Measurements from ENCODE around the gene INSL3.
"Not testable (repeated sequence)": the region's sequence is repeated elsewhere in the genome, so short reads cannot be mapped to it uniquely, and the experiment has no call there.

The INSL3 gene

DNA sequence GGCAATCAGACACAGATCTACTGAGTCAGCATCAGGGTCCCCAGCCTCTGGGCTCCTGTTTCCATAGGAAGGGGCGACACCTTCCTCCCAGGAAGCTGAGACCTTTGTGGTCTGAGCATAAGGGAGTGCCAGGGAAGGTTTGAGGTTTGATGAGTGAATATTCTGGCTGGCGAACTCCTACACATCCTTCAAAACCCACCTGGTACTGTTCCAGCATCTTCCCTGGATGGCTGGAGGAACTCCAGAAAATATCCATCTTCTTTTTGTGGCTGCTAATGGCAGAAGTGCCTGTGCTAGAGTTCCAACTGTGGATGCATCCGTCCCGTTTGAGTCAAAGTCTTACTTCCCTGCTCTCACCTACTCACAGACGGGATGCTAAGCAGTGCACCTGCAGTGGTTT, 9.2 kb downstream of the INSL3 start:
- H3K9me3 Mint-ChIP-seq = no peaks in the 10 kb centered on the region
- H3K36me3 Mint-ChIP-seq (ENCODE audit: low read depth) = no peaks in the 10 kb centered on the region
- peaks cover 33% of the 10 kb centered on the region for H3K27me3 Mint-ChIP-seq
- intact Hi-C loops (cut with micrococcal nuclease) = no loop called here
- no peak overlapping the region for H3K27ac Mint-ChIP-seq
- peaks cover 9% of the 10 kb centered on the region for H3K4me1 Mint-ChIP-seq (ENCODE audit: low read depth)
- no peak overlapping the region for H3K4me3 Mint-ChIP-seq

DNA sequence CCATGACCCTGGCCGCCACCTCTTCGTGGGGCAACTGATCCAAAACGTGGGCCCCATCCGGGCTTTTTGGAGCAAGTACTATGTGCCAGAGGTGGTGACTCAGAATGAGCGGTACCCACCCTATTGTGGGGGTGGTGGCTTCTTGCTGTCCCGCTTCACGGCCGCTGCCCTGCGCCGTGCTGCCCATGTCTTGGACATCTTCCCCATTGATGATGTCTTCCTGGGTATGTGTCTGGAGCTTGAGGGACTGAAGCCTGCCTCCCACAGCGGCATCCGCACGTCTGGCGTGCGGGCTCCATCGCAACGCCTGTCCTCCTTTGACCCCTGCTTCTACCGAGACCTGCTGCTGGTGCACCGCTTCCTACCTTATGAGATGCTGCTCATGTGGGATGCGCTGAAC, 9.6 kb downstream of the INSL3 start:
- H3K27me3 Mint-ChIP-seq = peaks cover 35% of the 10 kb centered on the region
- H3K9me3 Mint-ChIP-seq = no peaks in the 10 kb centered on the region
- H3K36me3 Mint-ChIP-seq (ENCODE audit: low read depth) = no peaks in the 10 kb centered on the region
- peaks cover 11% of the 10 kb centered on the region for H3K4me1 Mint-ChIP-seq (ENCODE audit: low read depth)
- intact Hi-C loops (cut with micrococcal nuclease) = no loop called here
- no peak overlapping the region for H3K4me3 Mint-ChIP-seq
- no peak overlapping the region for H3K27ac Mint-ChIP-seq

DNA sequence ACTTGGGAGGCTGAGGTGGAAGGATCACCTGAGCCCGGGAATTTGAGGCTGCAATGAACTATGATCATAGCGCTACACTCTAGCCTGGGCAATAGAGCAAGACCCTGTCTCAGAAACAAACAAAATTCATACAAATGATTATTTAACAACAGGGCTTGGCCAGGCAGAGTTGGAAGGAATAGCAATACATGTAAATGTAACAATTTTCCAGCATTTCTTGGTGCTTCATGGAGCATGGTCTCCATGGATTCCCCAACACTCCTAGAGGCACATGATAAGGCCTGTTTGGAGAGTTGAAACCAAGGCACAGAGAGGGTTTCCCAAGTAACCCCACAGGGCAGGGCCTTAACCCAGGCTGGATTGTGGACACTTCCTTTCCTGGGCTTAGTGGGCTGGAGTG, 10.2 kb downstream of the INSL3 start:
- Mint-ChIP-seq H3K4me3 (no peak overlapping the region), H3K4me1 (ENCODE audit: low read depth) (peaks cover 11% of the 10 kb centered on the region), H3K36me3 (ENCODE audit: low read depth) (no peaks in the 10 kb centered on the region), H3K9me3 (no peaks in the 10 kb centered on the region), H3K27me3 (peaks cover 37% of the 10 kb centered on the region), H3K27ac (no peak overlapping the region)
- intact Hi-C loops (cut with micrococcal nuclease) = no loop called here

DNA sequence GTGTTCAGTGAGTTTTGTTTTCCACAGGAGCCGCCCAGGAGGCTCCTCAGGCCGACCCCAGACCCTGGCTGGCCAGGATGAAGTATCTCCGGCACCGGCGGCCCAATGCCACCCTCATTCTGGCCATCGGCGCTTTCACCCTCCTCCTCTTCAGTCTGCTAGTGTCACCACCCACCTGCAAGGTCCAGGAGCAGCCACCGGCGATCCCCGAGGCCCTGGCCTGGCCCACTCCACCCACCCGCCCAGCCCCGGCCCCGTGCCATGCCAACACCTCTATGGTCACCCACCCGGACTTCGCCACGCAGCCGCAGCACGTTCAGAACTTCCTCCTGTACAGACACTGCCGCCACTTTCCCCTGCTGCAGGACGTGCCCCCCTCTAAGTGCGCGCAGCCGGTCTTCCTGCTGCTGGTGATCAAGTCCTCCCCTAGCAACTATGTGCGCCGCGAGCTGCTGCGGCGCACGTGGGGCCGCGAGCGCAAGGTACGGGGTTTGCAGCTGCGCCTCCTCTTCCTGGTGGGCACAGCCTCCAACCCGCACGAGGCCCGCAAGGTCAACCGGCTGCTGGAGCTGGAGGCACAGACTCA, 13.5 kb downstream of the INSL3 start:
- intact Hi-C loops (cut with micrococcal nuclease) = no loop called here
- Mint-ChIP-seq H3K36me3 (ENCODE audit: low read depth) (no peaks in the 10 kb centered on the region), H3K27me3 (peaks cover 33% of the 10 kb centered on the region), H3K4me1 (ENCODE audit: low read depth) (peaks cover 19% of the 10 kb centered on the region), H3K27ac (no peak overlapping the region), H3K9me3 (no peaks in the 10 kb centered on the region), H3K4me3 (no peak overlapping the region)

DNA sequence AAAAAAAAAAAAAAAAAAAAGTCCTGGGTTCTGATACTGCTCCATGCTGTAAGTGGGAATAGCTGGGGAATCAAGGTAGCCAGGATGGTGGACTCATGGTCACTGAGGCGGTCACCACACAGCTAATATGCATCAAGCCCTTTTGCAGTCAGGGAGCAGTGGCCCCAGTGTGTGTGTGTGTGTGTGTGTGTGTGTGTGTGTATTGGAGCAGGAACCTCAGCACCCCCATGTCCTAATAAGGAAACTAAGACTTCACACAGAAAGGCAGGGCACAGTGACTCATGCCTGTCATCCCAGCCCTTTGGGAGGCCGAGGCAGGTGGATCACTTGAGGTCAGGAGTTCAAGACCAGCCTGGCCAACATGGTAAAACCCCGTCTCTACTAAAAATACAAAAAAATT, 14.4 kb downstream of the INSL3 start:
- Mint-ChIP-seq H3K4me3 (peak overlapping the region; percentile 27), H3K4me1 (ENCODE audit: low read depth) (peaks cover 22% of the 10 kb centered on the region), H3K27me3 (peaks cover 33% of the 10 kb centered on the region), H3K36me3 (ENCODE audit: low read depth) (no peaks in the 10 kb centered on the region), H3K27ac (no peak overlapping the region), H3K9me3 (no peaks in the 10 kb centered on the region)
- intact Hi-C loops (cut with micrococcal nuclease) = no loop called here

DNA sequence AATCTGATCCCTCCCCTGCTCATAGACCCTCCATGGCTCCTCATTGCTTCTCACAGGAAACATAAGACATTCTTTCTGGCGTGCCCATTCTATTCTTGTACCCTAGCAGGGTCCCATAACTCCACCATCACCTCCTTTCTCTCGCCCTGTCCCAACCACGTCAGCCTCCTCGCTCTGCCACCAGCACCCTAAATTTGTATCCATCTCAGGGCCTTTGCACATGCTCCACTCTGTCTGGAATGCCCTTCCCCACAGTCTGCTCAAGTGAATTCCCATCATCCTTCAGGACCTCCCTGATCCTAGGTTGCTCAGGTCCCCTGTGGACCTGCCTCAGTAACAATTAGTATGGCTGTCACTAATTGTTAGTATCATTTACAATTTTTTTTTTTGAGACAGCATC, 15.9 kb downstream of the INSL3 start:
- intact Hi-C loops (cut with micrococcal nuclease) = no loop called here
- H3K27me3 Mint-ChIP-seq = peaks cover 34% of the 10 kb centered on the region
- no peak overlapping the region for H3K4me3 Mint-ChIP-seq

DNA sequence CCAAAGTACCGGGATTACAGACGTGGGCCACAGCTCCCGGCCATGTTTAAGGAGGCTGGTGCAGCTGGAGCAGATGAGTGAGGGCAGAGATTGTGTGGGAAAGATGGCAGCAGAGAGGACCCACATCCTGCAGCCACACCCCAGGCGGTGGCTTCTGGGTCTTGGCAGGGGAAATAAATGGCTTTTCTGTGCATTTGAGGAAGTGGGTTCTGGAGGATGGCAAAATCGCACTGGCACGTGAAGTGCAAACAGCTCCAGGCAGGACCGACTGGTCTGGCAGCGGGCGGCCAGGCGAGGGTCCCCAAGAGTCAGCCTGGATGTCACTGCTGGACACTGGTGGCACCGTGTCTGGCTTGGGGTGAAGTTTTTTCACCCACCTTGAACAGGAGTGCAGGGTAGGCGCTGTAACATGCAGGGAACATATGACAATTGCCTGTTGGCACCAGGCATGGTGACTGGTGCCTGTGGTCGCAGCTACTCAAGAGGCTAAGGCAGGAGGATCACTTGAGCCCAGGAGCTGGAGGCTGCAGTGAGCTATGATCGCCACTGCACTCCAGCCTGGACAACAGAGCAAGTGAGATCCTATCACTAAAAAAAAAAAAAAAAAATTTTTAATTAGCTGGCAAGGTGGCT, 17.9 kb downstream of the INSL3 start:
- Mint-ChIP-seq H3K4me1 (ENCODE audit: low read depth) (peaks cover 22% of the 10 kb centered on the region), H3K27me3 (peaks cover 41% of the 10 kb centered on the region), H3K4me3 (no peak overlapping the region), H3K27ac (peak overlapping the region; percentile 83), H3K36me3 (ENCODE audit: low read depth) (no peaks in the 10 kb centered on the region), H3K9me3 (no peaks in the 10 kb centered on the region)
- intact Hi-C loops (cut with micrococcal nuclease) = no loop called here

More for the DNA sequence above, 15.9 kb downstream of the INSL3 start:
- no peaks in the 10 kb centered on the region for H3K36me3 Mint-ChIP-seq (ENCODE audit: low read depth)
- no peaks in the 10 kb centered on the region for H3K9me3 Mint-ChIP-seq
- H3K4me1 Mint-ChIP-seq (ENCODE audit: low read depth) = peaks cover 22% of the 10 kb centered on the region
- peak overlapping the region; percentile 15 for H3K27ac Mint-ChIP-seq

DNA sequence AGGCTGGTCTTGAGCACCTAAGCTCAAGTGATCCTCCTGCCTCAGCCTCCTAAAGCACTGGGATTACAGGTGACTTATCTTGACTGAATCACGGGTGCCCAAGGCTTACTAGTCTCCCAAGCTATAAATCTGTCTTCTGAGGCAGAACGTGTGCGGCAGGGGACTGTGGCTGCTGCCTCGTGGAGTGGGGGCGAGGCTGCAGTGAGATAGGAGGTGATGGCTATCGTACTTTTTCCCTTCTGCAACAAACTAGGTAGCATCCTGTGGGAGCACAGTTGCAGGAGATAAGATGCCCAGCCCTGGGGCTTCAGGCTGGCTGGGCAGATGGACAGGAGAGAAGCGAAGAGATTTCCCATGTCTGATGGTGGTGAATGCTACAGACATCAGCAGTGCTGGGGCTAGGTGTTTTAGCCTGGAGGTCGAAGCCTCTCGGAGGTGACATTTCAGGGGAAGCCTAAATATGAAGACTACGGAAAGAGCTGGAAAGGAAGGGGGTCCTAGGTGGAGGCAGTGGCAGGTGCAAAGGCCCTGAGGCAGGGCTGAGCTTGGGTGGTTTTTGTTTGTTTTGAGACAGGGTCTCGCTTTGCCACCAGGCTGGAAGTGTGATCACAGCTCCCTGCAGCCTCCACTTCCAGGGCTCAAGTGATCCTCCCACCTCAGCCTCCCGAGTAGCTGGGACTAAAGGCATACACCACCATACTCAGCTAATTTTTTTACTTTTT, 19.0 kb downstream of the INSL3 start:
- intact Hi-C loops (cut with micrococcal nuclease) = no loop called here
- H3K4me1 Mint-ChIP-seq (ENCODE audit: low read depth) = peaks cover 24% of the 10 kb centered on the region
- H3K4me3 Mint-ChIP-seq = no peak overlapping the region
- no peaks in the 10 kb centered on the region for H3K36me3 Mint-ChIP-seq (ENCODE audit: low read depth)
- H3K27me3 Mint-ChIP-seq = peaks cover 37% of the 10 kb centered on the region
- H3K27ac Mint-ChIP-seq = no peak overlapping the region
- H3K9me3 Mint-ChIP-seq = no peaks in the 10 kb centered on the region

DNA sequence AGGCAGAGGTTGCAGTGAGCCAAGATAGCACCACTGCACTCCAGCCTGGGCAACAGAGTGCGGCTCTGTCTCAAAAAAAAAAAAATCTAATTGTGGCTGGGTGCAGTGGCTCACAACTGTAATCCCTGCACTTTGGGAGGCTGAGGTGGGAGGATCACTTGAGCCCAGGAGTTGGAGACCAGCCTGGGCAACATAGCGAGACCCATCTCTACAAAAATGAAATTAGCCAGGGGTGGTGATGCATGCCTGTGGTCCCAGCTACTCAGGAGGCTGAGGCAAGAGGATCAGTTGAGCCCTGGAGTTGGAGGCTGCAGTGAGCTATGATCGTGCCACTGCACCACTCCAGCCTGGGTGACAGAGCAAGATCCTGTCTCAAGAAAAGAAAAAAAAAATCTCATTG, 22.7 kb downstream of the INSL3 start:
- H3K4me3 Mint-ChIP-seq; H3K36me3 Mint-ChIP-seq (ENCODE audit: low read depth); H3K27ac Mint-ChIP-seq; H3K9me3 Mint-ChIP-seq; intact Hi-C loops (cut with micrococcal nuclease): not testable (repeated sequence)
- Mint-ChIP-seq H3K27me3 (peaks cover 58% of the 10 kb centered on the region), H3K4me1 (ENCODE audit: low read depth) (peaks cover 34% of the 10 kb centered on the region)

DNA sequence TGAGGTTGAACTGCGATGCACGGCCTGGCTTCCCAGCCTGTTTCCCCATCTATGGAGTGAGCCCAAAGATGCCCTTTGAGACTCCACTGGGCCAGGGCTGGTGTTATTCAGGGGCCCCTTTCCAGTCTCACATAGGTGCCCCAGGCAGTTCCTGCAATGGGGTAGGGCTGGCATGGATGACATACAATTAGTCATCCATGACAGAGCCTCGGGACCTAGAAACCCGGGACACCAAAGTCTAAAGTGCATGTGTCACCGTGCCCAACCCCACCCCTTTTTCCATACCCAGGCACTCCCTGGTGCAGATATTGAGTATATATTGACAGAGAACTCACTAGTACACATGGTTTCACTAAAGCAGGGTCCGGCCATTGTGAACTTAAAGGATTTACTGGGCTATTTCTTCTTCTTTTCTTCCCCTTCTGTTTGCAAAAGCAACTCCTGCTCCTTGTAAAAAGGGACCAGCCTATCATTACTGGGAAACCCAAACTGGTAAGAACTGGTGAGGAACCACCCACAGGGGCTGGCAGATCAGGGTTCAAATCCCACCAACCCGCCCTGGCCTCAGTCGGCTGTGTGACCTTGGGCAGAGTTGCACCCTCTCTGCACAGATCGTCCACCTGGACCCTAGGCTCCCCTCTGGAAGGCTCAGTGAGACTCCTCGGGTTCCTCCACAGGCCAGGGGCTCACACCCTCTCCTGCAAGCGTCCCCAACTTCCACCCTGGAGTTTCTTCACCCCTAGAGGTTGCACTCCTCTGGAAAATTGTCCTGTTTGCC, 23.7 kb downstream of the INSL3 start:
- intact Hi-C loops (cut with micrococcal nuclease) = no loop called here
- Mint-ChIP-seq H3K27ac (no peak overlapping the region), H3K9me3 (no peaks in the 10 kb centered on the region), H3K36me3 (ENCODE audit: low read depth) (no peaks in the 10 kb centered on the region), H3K27me3 (peaks cover 66% of the 10 kb centered on the region), H3K4me3 (no peak overlapping the region), H3K4me1 (ENCODE audit: low read depth) (peaks cover 26% of the 10 kb centered on the region)

DNA sequence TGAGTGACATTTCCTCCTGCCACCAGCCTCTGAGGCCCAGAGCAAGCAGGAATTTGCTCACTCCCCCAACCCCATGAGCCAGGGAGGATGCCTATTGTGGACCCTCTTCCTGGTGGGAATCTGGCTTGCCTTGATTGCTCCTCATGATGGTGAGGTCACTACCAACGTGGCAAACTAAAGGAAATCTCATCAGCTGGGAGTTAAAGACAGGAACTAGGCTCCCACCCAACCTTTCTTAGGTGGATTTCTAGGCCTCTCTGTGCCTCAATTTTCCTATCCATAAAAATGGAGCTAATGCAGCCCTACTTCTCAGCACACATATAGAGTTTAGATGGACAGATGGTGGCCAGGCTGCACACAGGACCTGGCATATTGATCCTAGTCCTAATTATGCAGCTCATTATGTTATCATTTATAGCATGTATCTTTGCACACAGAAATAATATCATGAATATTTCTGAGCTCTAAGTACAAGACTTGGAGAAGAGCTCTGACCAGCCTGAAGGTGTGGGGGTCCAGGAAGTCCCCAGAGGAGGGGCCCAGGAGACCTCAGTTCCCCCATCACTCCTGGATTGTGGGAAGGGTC, 24.4 kb downstream of the INSL3 start:
- intact Hi-C loops (cut with micrococcal nuclease) = no loop called here
- H3K9me3 Mint-ChIP-seq = no peaks in the 10 kb centered on the region
- no peak overlapping the region for H3K27ac Mint-ChIP-seq
- H3K27me3 Mint-ChIP-seq = peaks cover 67% of the 10 kb centered on the region
- H3K4me3 Mint-ChIP-seq = no peak overlapping the region
- no peaks in the 10 kb centered on the region for H3K36me3 Mint-ChIP-seq (ENCODE audit: low read depth)
- H3K4me1 Mint-ChIP-seq (ENCODE audit: low read depth) = peaks cover 23% of the 10 kb centered on the region

DNA sequence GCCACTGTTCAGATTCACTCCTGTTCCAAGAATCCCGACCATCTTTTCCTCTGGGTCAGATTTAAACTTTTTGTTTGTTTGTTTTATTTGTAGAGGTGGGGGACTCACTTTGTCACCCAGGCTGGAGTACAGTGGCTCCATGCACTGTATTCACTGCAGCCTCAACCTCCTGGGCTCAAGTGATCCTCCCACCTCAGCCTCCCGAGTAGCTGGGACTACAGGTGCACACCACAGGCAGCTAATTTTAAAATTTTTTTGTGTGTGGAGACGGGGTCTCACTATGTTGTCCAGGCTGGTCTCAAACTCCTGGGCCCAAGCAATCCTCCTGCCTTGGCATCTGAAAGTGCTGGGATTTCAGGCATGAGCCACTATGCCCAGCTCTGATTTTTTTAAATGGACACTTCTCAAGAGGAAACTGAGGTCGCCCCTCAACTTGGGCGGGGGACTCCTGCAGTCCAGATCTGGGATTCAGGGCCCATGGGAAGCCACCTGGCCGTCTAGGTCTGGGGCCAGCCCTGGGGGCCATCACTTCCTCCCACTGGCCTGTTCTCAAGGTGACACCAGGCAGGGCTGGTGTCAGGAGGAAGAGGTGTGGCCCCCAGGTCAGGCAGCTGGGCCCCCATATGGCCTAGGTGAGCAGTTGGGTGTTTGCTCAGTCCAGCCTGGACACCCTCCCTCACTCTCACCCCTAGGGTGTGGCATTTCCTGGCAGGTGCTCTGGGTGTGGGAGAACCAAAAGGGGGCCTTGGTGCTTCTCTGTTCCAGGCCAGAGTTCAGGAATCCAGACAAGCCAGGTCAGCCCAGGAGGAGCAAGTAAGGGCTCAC, 25.1 kb downstream of the INSL3 start:
- Mint-ChIP-seq H3K4me3 (no peak overlapping the region), H3K27ac (no peak overlapping the region), H3K9me3 (no peaks in the 10 kb centered on the region), H3K36me3 (ENCODE audit: low read depth) (no peaks in the 10 kb centered on the region), H3K4me1 (ENCODE audit: low read depth) (peaks cover 30% of the 10 kb centered on the region), H3K27me3 (peaks cover 71% of the 10 kb centered on the region)
- intact Hi-C loops (cut with micrococcal nuclease) = no loop called here

DNA sequence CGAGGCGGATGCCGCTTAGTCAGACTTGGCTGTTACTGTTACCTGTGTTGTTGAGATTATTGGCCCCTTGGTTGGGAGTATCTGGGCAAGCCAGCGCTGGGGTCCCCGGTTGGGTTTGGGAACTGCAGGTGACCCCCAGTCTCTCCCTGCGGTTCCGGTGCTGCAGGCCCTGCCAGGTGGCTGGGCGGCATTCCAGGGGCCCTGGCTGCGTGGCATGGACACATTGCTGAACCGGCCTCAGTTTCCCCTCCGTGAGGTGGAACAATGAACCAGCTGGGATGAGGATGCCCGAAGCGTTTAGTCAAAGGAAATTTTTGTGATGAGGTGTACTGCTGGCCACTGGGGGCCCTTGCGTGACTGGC, 25.8 kb downstream of the INSL3 start:
- Mint-ChIP-seq H3K4me1 (ENCODE audit: low read depth) (peaks cover 37% of the 10 kb centered on the region), H3K36me3 (ENCODE audit: low read depth) (no peaks in the 10 kb centered on the region), H3K4me3 (no peak overlapping the region), H3K27ac (no peak overlapping the region), H3K9me3 (no peaks in the 10 kb centered on the region), H3K27me3 (peaks cover 75% of the 10 kb centered on the region)
- intact Hi-C loops (cut with micrococcal nuclease) = no loop called here
